LNCaP clone FGC (cell line): ENCODE data around the gene TLR8.

Experiments
- DNase-seq: peaks from one replicate; pipeline ENCODE4 v3.0.0-alpha.2; 2011; ENCODE audit warnings: low read depth
- H3K4me3 ChIP-seq: 2 replicates; pipeline ENCODE4 v1.5.1; 2011; ENCODE audit warnings: mild to moderate bottlenecking, low read depth, low read length, control low read depth
- TF ChIP-seq, protein P1 (sequence below): IDR thresholded peaks from 2 replicates; pipeline ENCODE4 v1.5.1; 2012; ENCODE audit warnings: mild to moderate bottlenecking; ENCODE audit not compliant: control insufficient read depth, insufficient read depth; ENCODE audit errors: extremely low read depth

TLR8 gene

DNA sequence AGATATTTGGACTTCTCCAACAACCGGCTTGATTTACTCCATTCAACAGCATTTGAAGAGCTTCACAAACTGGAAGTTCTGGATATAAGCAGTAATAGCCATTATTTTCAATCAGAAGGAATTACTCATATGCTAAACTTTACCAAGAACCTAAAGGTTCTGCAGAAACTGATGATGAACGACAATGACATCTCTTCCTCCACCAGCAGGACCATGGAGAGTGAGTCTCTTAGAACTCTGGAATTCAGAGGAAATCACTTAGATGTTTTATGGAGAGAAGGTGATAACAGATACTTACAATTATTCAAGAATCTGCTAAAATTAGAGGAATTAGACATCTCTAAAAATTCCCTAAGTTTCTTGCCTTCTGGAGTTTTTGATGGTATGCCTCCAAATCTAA, 19.3 kb upstream of the TLR8 start:
- TF ChIP-seq, protein P1, sequence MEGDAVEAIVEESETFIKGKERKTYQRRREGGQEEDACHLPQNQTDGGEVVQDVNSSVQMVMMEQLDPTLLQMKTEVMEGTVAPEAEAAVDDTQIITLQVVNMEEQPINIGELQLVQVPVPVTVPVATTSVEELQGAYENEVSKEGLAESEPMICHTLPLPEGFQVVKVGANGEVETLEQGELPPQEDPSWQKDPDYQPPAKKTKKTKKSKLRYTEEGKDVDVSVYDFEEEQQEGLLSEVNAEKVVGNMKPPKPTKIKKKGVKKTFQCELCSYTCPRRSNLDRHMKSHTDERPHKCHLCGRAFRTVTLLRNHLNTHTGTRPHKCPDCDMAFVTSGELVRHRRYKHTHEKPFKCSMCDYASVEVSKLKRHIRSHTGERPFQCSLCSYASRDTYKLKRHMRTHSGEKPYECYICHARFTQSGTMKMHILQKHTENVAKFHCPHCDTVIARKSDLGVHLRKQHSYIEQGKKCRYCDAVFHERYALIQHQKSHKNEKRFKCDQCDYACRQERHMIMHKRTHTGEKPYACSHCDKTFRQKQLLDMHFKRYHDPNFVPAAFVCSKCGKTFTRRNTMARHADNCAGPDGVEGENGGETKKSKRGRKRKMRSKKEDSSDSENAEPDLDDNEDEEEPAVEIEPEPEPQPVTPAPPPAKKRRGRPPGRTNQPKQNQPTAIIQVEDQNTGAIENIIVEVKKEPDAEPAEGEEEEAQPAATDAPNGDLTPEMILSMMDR = no peak

DNA sequence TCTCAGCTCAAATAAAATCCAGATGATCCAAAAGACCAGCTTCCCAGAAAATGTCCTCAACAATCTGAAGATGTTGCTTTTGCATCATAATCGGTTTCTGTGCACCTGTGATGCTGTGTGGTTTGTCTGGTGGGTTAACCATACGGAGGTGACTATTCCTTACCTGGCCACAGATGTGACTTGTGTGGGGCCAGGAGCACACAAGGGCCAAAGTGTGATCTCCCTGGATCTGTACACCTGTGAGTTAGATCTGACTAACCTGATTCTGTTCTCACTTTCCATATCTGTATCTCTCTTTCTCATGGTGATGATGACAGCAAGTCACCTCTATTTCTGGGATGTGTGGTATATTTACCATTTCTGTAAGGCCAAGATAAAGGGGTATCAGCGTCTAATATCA, 18.7 kb upstream of the TLR8 start:
- TF ChIP-seq, protein P1 = no peak
- H3K4me3 ChIP-seq = no peak overlapping the region
- DNase-seq = no peak

More for the DNA sequence above, 19.3 kb upstream of the TLR8 start:
- DNase-seq = no peak
- no peak overlapping the region for H3K4me3 ChIP-seq

DNA sequence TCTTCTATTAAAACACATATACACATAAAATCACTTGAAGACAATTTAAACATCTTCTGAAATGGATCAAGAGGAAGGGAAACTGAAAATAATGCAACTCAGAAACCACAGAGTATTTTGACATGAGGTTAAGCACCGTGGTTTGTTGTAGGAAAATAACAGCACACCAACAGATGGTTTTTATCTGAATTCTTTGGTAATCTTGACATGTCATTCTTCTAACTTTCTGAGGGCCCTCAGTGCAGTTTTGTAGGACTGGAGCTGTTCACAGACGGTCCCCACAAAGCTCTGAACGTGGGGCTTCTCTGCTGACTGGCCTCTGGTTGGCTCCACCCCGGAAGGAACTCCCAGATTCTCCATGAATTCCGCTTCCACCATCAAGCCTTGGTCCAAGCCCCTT, 16.0 kb upstream of the TLR8 start:
- H3K4me3 ChIP-seq = no peak overlapping the region
- no peak for DNase-seq
- TF ChIP-seq, protein P1 = no peak

DNA sequence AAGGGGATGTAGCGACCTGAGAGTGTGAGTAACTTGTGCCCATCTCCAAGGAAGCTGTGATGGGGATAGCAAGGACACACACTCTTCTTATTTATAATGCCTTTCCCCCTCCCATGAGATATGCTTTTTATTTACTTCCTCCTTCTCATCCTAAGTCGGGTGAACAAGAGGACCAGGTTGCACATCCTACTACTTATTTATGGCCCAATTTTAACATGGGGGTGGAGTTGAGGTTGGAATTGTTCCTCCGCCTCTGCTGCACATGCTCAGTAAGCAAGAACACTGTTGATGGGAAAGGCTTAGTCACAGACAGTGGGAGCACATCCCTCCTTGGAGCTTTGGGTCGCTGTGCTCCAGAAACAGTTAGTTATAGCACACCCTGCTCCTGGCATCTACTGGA, 15.2 kb upstream of the TLR8 start:
- no peak for DNase-seq
- H3K4me3 ChIP-seq = no peak overlapping the region
- TF ChIP-seq, protein P1 = no peak

DNA sequence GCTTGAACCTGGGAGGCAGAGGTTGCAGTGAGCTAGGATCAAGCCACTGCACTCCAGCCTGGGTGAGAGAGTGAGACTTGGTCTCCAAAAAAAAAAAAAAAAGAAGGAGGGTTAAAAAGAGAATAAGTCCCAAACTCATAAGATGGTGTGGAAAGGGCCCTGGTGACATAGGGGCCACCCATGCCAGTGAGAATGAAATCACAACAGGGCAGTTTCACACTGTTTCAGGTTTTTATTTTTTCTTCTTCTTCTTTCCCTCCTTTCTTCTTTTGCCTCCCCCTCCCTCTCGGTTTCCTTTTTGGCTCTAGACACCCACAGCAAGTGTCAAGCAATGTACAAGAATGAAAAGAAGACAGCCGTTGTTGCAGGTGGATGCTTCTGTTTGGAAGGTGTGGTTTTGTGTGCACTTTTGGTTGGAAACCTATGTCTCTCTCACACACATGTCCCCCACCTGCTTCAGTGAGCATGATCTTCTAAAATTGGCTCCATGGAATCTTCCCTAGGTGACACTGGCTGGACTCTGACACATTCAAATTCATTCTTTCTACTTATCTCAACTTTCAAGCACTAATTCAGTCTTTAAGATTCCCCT, 14.4 kb upstream of the TLR8 start:
- DNase-seq = no peak
- TF ChIP-seq, protein P1 = no peak
- H3K4me3 ChIP-seq = no peak overlapping the region

DNA sequence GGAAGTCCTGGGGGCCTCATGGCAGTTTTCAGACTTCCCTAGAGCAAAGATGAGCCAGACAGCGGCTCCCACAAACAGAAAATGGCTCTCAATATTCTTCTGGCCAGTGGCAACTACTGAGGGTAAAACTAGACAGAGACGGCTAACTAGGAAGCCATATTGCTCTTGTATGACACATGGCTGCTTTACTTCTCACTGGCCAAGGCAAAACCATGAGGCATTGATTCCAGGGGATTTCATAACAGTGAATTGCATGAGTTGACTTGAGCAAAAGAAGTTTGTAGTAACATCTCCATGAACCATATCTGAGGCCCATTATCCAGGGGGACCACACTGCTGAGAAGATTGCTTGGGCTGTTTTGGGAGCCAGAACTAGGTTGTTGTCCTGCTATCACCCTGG, 13.7 kb upstream of the TLR8 start:
- H3K4me3 ChIP-seq = no peak overlapping the region
- TF ChIP-seq, protein P1 = no peak
- DNase-seq = no peak
